Upper lobe of left lung (tissue), 4 donors: ENCODE results near the gene RAX2.

Experiments
- CTCF ChIP-seq, 6 experiments: fragments of 450-650 bp in 4 of 6; fragments of 200-600 bp in 2 of 6; sonication (generic) in 2 of 6; IDR thresholded peaks; one replicate each; pipeline ENCODE4 v1.5.1; 2016 to 2019; ENCODE audit warnings: antibody characterized with exemption in 6 of 6
- POLR2A ChIP-seq, 4 donors: fragments of 450-650 bp; IDR thresholded peaks; one replicate each; pipeline ENCODE4 v1.5.1; 2016 to 2017; ENCODE audit warnings: antibody characterized with exemption in 4 of 4, mild to moderate bottlenecking in 2 of 4

- no peak for TF ChIP-seq CTCF (IDR thresholded peaks at IDR 0.05)
- TF ChIP-seq POLR2A (IDR thresholded peaks at IDR 0.05): no peak
Observed at GRCh38 chr19:3818466-3818865, 46.4 kb upstream of the RAX2 start.
